ENCODE data around the gene MRPL4. TPM values are rescaled to one million over a fixed set of nuclear protein-coding genes. Genes with fewer than 3 reads are reported as not detected.

MRPL4 gene
- total RNA-seq, 2 experiments from 2014 or later, result 148 to 155 TPM

DNA sequence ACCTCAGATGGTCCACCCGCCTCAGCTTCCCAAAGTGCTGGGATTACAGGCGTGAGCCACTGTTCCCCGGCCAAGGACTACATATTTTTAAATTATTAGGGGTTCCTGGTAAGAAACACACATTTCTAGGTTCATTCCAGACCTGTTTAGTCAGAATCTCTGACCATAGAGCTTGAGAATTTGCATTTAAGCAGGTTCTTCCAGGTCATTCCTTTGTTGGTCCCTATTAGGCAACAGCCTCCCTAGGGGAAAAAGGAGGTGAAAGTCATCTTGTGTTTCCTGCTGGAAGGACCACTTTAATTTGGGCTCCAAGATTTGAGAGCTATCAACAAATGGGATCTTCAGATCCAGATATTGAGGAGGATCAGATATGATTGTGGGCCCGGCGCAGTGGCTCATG is 37.2 kb upstream of the MRPL4 start:
- Histone ChIP-seq H3K27ac (ENCODE audit: low read depth, low read length, poor library complexity, severe bottlenecking) (no peak overlapping the region), H3K9me2 (ENCODE audit: insufficient read depth, low read length) (no peaks in the 10 kb centered on the region), H3K9me3 (ENCODE audit: low read length) (no peaks in the 10 kb centered on the region), H3K4me2 (ENCODE audit: low read length) (no peak overlapping the region), H3K79me2 (ENCODE audit: insufficient read depth, low read depth, low read length) (peaks cover 11% of the 10 kb centered on the region; the same call in 1 of the 2 replicates), H4K20me1 (ENCODE audit: insufficient read depth, low read length) (no peaks in the 10 kb centered on the region), H3K36me3 (ENCODE audit: insufficient read depth, low read length) (peaks cover 33% of the 10 kb centered on the region), H2AFZ (ENCODE audit: low read length) (no peak overlapping the region), H3K4me1 (ENCODE audit: insufficient read depth, low read length, poor library complexity, severe bottlenecking) (peaks cover 14% of the 10 kb centered on the region), H3K4me3 (ENCODE audit: low read depth, low read length, poor library complexity, severe bottlenecking) (no peak overlapping the region)
- POLR2A ChIA-PET, result no interaction called here
- intact Hi-C loops (cut with micrococcal nuclease; ENCODE audit: unreplicated experiment), result loop anchor here (5.0 kb wide), 1 partner anchor 38 kb away; the partner anchor contains the start of gene MRPL4
- no TSS peak for BruUV-seq (replicated peaks)
- DNase-seq (ENCODE audit: low spot score), result no peak
- TF ChIP-seq, protein P1, sequence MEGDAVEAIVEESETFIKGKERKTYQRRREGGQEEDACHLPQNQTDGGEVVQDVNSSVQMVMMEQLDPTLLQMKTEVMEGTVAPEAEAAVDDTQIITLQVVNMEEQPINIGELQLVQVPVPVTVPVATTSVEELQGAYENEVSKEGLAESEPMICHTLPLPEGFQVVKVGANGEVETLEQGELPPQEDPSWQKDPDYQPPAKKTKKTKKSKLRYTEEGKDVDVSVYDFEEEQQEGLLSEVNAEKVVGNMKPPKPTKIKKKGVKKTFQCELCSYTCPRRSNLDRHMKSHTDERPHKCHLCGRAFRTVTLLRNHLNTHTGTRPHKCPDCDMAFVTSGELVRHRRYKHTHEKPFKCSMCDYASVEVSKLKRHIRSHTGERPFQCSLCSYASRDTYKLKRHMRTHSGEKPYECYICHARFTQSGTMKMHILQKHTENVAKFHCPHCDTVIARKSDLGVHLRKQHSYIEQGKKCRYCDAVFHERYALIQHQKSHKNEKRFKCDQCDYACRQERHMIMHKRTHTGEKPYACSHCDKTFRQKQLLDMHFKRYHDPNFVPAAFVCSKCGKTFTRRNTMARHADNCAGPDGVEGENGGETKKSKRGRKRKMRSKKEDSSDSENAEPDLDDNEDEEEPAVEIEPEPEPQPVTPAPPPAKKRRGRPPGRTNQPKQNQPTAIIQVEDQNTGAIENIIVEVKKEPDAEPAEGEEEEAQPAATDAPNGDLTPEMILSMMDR (conservative IDR thresholded peaks at IDR 0.05; ENCODE audit: low read length), result no peak
- CTCF ChIA-PET (ENCODE audit: unreplicated experiment), result no interaction called here

DNA sequence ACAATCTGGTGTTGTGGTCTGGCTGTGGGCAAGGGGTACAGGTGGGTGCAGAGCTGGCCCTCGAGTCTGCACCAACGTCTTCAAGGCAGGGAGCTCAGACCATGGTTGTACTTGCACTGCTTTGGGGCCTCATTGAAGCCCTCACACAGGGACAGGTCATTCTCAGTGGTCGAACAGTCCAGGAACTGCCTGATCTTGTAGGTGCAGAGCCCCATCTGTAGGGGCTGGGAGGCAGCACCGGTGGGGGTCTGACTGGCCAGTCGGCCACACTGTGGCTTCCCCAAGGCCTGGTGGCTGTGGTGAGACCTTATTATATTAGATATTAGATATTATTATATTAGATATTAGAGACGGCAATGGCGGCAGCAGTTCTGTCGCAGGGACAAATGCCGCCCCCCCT is 34.9 kb upstream of the MRPL4 start:
- Histone ChIP-seq H3K79me2 (ENCODE audit: insufficient read depth, low read depth, low read length) (peaks cover 29% of the 10 kb centered on the region), H3K36me3 (ENCODE audit: insufficient read depth, low read length) (peaks cover 51% of the 10 kb centered on the region), H3K9me2 (ENCODE audit: insufficient read depth, low read length) (no peaks in the 10 kb centered on the region), H3K4me2 (ENCODE audit: low read length) (no peak overlapping the region), H3K4me3 (ENCODE audit: low read depth, low read length, poor library complexity, severe bottlenecking) (no peak overlapping the region), H3K9me3 (ENCODE audit: low read length) (no peaks in the 10 kb centered on the region), H3K4me1 (ENCODE audit: insufficient read depth, low read length, poor library complexity, severe bottlenecking) (peaks cover 37% of the 10 kb centered on the region), H3K27ac (ENCODE audit: low read depth, low read length, poor library complexity, severe bottlenecking) (no peak overlapping the region), H2AFZ (ENCODE audit: low read length) (no peak overlapping the region), H4K20me1 (ENCODE audit: insufficient read depth, low read length) (no peaks in the 10 kb centered on the region)
- intact Hi-C loops (cut with micrococcal nuclease; ENCODE audit: unreplicated experiment), result loop anchor here (5.0 kb wide), 1 partner anchor 35 kb away; the partner anchor contains the start of gene MRPL4
- ChIA-PET POLR2A (interaction anchor here (0.7 kb wide), 2 partner anchors 24 to 239 kb away, joined by 3 to 4 read pairs; no protein-coding TSS in a partner anchor), CTCF (ENCODE audit: unreplicated experiment) (interaction anchor here (0.6 kb wide), 2 partner anchors 8 to 80 kb away, joined by 3 to 4 read pairs; no protein-coding TSS in a partner anchor)
- no peak for DNase-seq (ENCODE audit: low spot score)
- BruUV-seq (replicated peaks), result no TSS peak
- TF ChIP-seq, protein P1 (conservative IDR thresholded peaks at IDR 0.05; ENCODE audit: low read length), result no peak
- no peak for TF ChIP-seq EZH2phosphoT487 (IDR thresholded peaks at IDR 0.05; ENCODE audit: borderline replicate concordance, low read depth, low read length)

DNA sequence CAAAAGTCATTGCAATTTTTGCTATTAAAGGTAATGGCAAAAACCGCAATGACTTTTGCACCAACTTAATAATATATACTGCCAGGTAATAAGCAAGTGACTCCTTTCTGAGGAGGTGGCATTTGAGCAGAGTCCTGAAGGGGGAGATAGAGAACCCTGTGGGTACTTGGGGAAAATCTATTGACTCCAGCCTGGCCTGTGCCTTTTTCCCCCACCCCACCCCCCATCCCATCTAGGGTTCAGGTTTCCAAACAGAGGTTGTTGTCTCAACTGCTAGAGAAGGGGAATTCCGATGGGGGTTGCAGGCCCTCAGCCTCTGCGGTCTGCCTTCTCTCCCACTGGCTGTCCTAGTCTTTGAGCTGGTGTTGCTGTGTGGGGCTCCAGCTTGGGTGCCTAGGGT is 32.3 kb upstream of the MRPL4 start:
- no peaks in the 10 kb centered on the region for H3K9me2 ChIP-seq (ENCODE audit: insufficient read depth, low read length)
- H3K4me3 ChIP-seq (ENCODE audit: low read depth, low read length, poor library complexity, severe bottlenecking), result peak overlapping the region; percentile 54
- peaks cover 63% of the 10 kb centered on the region for H3K4me1 ChIP-seq (ENCODE audit: insufficient read depth, low read length, poor library complexity, severe bottlenecking)
- no peak overlapping the region for H2AFZ ChIP-seq (ENCODE audit: low read length)
- no peaks in the 10 kb centered on the region for H3K9me3 ChIP-seq (ENCODE audit: low read length)
- peak overlapping the region; percentile 93 for H3K27ac ChIP-seq (ENCODE audit: low read depth, low read length, poor library complexity, severe bottlenecking)
- no peaks in the 10 kb centered on the region for H4K20me1 ChIP-seq (ENCODE audit: insufficient read depth, low read length)
- DNase-seq (ENCODE audit: low spot score), result peak; percentile 84
- ChIA-PET POLR2A (interaction anchor here (1.1 to 1.5 kb wide), 5 partner anchors 9 to 23 kb away, joined by 4 to 8 read pairs (median 5); no protein-coding TSS in a partner anchor), CTCF (ENCODE audit: unreplicated experiment) (interaction anchor here (0.6 to 0.9 kb wide), 4 partner anchors 21 to 174 kb away, joined by 3 to 7 read pairs (median 4); no protein-coding TSS in a partner anchor)
- H3K79me2 ChIP-seq (ENCODE audit: insufficient read depth, low read depth, low read length), result peaks cover 52% of the 10 kb centered on the region
- no TSS peak for BruUV-seq (replicated peaks)
- intact Hi-C loops (cut with micrococcal nuclease; ENCODE audit: unreplicated experiment), result loop anchor here (5.0 kb wide), 1 partner anchor 33 kb away; the partner anchor contains the start of gene MRPL4
- H3K4me2 ChIP-seq (ENCODE audit: low read length), result peak overlapping the region; percentile 77
- peaks cover 74% of the 10 kb centered on the region for H3K36me3 ChIP-seq (ENCODE audit: insufficient read depth, low read length)
- TF ChIP-seq, protein P1 (conservative IDR thresholded peaks at IDR 0.05; ENCODE audit: low read length), result peak; percentile 83
- TF ChIP-seq EZH2phosphoT487 (IDR thresholded peaks at IDR 0.05; ENCODE audit: borderline replicate concordance, low read depth, low read length), result no peak
